Measurements from ENCODE around the gene COPS8. TPM values are rescaled to one million over a fixed set of nuclear protein-coding genes. Genes with fewer than 3 reads are reported as not detected.

Gene COPS8
- total and polyA plus RNA-seq, 12 donors = 25.2 to 131 (median 63.9) TPM

GRCh38 chr2:237130562-237131421 is 45.1 kb downstream of the COPS8 start:
- no peaks in the 10 kb centered on the region for H3K36me3 ChIP-seq (replicated peaks in 1 of 2)
- peaks cover 0 to 4% of the 10 kb centered on the region in 2 donors for H3K4me1 ChIP-seq (replicated peaks in 1 of 2)
- no peak for DNase-seq
- no peak overlapping the region for H3K27ac ChIP-seq
- intact Hi-C loops (cut with DNase I) = no loop called here
- H3K27me3 ChIP-seq = no peaks in the 10 kb centered on the region
- H3K9me3 ChIP-seq (replicated peaks in 1 of 3) = no peaks in the 10 kb centered on the region
- no peak overlapping the region for H3K4me3 ChIP-seq
- TF ChIP-seq CTCF (IDR thresholded peaks at IDR 0.05) (no peak), POLR2A (IDR thresholded peaks at IDR 0.05) (no peak)
- WGBS, 4 donors = 84 to 93% (median 90%) methylated on average over 8 of the region's 8 CpGs

DNA sequence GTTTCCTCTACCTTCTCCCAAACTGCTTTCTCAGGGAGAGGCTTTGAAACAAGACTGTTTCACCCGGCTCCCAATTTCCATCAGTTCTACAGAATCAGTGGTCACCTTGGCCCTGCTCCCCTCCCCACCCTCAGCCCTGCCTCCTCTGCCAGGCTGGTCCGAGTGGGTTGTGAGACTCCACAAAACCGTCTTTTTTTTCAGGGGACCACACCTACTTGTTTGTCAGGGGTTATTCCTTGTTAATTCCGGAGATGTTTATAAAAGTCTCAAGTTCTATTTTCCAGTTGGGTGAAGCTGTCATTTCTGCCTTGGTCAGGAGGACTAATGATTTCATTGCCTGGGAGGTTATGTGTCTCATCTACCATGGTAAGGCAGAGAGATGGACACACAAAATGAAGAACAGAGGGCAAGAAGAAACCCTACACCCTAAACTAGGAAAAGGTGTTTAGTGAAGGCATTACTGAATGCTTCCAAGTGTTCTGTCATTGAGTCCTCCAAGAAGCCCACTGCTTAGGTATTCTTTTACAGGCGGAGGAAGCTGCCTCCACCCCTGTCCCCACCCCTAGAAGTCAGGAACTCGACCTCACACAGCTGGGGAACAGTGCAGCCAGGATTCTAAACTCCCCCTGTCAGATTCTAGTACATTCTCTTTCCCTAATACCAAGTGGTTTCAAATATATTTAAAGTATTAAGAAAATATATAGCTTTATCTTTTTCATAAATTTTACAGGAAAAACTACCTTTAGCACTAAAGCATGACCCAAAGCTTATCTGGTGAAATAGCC is 46.3 kb downstream of the COPS8 start:
- Histone ChIP-seq H3K27ac (no peak overlapping the region), H3K27me3 (no peaks in the 10 kb centered on the region), H3K9me3 (replicated peaks in 1 of 3) (no peaks in the 10 kb centered on the region), H3K4me3 (no peak overlapping the region), H3K4me1 (replicated peaks in 1 of 2) (peaks cover 0 to 4% of the 10 kb centered on the region in 2 donors), H3K36me3 (replicated peaks in 1 of 2) (no peaks in the 10 kb centered on the region)
- TF ChIP-seq POLR2A (IDR thresholded peaks at IDR 0.05) (no peak), CTCF (IDR thresholded peaks at IDR 0.05) (no peak)
- intact Hi-C loops (cut with DNase I) = no loop called here
- 73 to 81% (median 75%) methylated on average over 6 of the region's 6 CpGs for WGBS, 4 donors
- no peak for DNase-seq

DNA sequence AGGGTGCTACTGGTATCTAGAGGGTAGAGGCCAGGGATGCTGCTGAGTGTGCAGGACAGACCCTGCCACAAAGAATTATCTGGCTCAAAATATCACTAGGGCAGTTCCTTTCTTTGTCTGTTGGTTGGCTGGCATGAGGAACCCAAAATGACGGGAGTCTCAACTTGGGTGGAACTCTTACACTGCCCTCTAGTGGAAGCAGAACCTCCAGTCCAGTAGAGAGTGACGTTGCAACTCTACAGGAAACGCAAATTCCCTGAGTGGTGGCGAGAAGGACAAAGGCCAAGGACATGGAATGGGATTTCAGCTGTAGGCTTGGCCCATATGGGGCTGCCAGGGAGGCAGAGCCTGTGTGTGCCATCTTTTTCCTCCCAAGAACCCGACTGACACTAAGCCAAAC is 47.1 kb downstream of the COPS8 start:
- no peaks in the 10 kb centered on the region for H3K27me3 ChIP-seq
- H3K27ac ChIP-seq = no peak overlapping the region
- intact Hi-C loops (cut with DNase I) = no loop called here
- no peaks in the 10 kb centered on the region for H3K9me3 ChIP-seq (replicated peaks in 1 of 3)
- 41 to 66% (median 52%) methylated on average over 5 of the region's 5 CpGs for WGBS, 4 donors
- no peaks in the 10 kb centered on the region for H3K36me3 ChIP-seq (replicated peaks in 1 of 2)
- DNase-seq = peak in 2 of 7 donors; percentile 21 to 24
- no peak overlapping the region for H3K4me3 ChIP-seq
- peaks cover 0 to 4% of the 10 kb centered on the region in 2 donors for H3K4me1 ChIP-seq (replicated peaks in 1 of 2)
- no peak for TF ChIP-seq POLR2A (IDR thresholded peaks at IDR 0.05)
- peak in 5 of 6 experiments; percentile 28 to 42 (median 32) for TF ChIP-seq CTCF (IDR thresholded peaks at IDR 0.05)
